Motor neuron (in vitro differentiated cells): ENCODE results near the gene PPIE. TPM values are rescaled to one million over a fixed set of nuclear protein-coding genes. Genes with fewer than 3 reads are reported as not detected.

Experiments
- ATAC-seq, 8 experiments: fragments of 200-7000 bp; cut with Tn5 transposase; replicated peaks in 6 of 8; 2 replicates each; pipeline ENCODE4 v1.8.0; 2021; ENCODE audit warnings: mild to moderate bottlenecking in 8 of 8, moderate library complexity in 8 of 8
- H3K27ac ChIP-seq, 2 donors: fragments of 250-450 bp; sonication (Bioruptor Pico); 2 replicates each; pipeline ENCODE4 v1.9.0; 2021; ENCODE audit warnings: antibody characterized with exemption in 2 of 2, mild to moderate bottlenecking in 2 of 2, moderate library complexity in 1 of 2
- H3K4me1 ChIP-seq, 2 donors: fragments of 250-450 bp; sonication (Bioruptor Pico); replicated peaks in 1 of 2; 2 replicates each; pipeline ENCODE4 v1.6.1; 2021; ENCODE audit warnings: antibody characterized with exemption in 2 of 2, mild to moderate bottlenecking in 2 of 2, moderate library complexity in 1 of 2
- H3K4me3 ChIP-seq, 5 donors: fragments of 250-450 bp; sonication (Bioruptor Pico); 2 replicates each; pipeline ENCODE4 v1.9.0; 2021; ENCODE audit warnings: antibody characterized with exemption in 5 of 5, mild to moderate bottlenecking in 5 of 5, moderate library complexity in 4 of 5
- WGBS, 10 experiments: fragments of 450-650 bp; shearing (Covaris generic); methylation state at CpG; one replicate each; pipeline ENCODE4 v1.0.0; 2022; 5-methylcytosine and 5-hydroxymethylcytosine counted together
- in situ Hi-C, 9 experiments: fragments of 400-800 bp; cut with MboI; loops; one replicate each; pipeline ENCODE4 v1.15.0; 2021; ENCODE audit warnings: low sequenced_read_pairs in 9 of 9, low pct_unique_long_range_greater_than_20kb in 2 of 9; ENCODE audit not compliant: unreplicated experiment in 9 of 9
- total RNA-seq, 8 experiments: library from RNA; unstranded; fragments of 300-600 nt; gene quantifications; 2 replicates each; pipeline versions ENCODE4 v1.2.3 to v1.2.4, GENCODE V29; 2022

PPIE gene
- total RNA-seq = 10 to 100 TPM; 45.9 to 84.5 (median 54.6) TPM

- Histone ChIP-seq H3K4me1 (peaks cover 16 to 20% of the 10 kb centered on the region in 2 donors), H3K4me3 (peak within 1 kb of the TSS; percentile 45 to 61 (median 59)), H3K27ac (peak within 1 kb of the TSS; percentile 54 to 79)
- ATAC-seq = peak; percentile 96 to 99 (median 96)
- 0 to 13% (median 5%) methylated on average over 1 to 24 of the region's 52 CpGs; no CpG with 5 or more reads in 3 of the 10 experiments for WGBS, 10 experiments
- in situ Hi-C loops = no loop called here
These were observed at the start of gene PPIE for GRCh38 chr1:39738622-39739366. Gene PPIE (plus strand): TSS chr1:39738882. CDS start chr1:39738901, 19 bp downstream.

- no peak overlapping the region for H3K27ac ChIP-seq
- ATAC-seq = no peak
- in situ Hi-C loops = no loop called here
- peak overlapping the region in 1 of 5 donors; percentile 53 for H3K4me3 ChIP-seq
- WGBS, 10 experiments = 43 to 100% (median 50%) methylated on average over 1 to 2 of the region's 2 CpGs; no CpG with 5 or more reads in 5 of the 10 experiments
- peaks cover 21 to 30% of the 10 kb centered on the region in 2 donors for H3K4me1 ChIP-seq
These were observed 49.5 kb upstream of the PPIE start for GRCh38 chr1:39689214-39689613.

- ATAC-seq = peak in 2 of 8 experiments; percentile 4 to 6
- H3K27ac ChIP-seq = peak overlapping the region in 1 of 2 donors; percentile 37
- in situ Hi-C loops = no loop called here
- peak overlapping the region in 3 of 5 donors; percentile 4 to 53 (median 12) for H3K4me3 ChIP-seq
- H3K4me1 ChIP-seq = peaks cover 21 to 30% of the 10 kb centered on the region in 2 donors
These were observed 49.0 kb upstream of the PPIE start for GRCh38 chr1:39689635-39690034.

- Histone ChIP-seq H3K27ac (no peak overlapping the region), H3K4me1 (peaks cover 21 to 30% of the 10 kb centered on the region in 2 donors), H3K4me3 (peak overlapping the region in 4 of 5 donors; percentile 45 to 53 (median 49))
- no peak for ATAC-seq
- 0 to 20% (median 0%) methylated on average over 1 of the region's 2 CpGs; no CpG with 5 or more reads in 7 of the 10 experiments for WGBS, 10 experiments
- in situ Hi-C loops = no loop called here
These were observed 48.5 kb upstream of the PPIE start for GRCh38 chr1:39690225-39690624.

GRCh38 chr1:39690794-39691382 lies 47.8 kb upstream of the PPIE start:
- Histone ChIP-seq H3K4me1 (peaks cover 21 to 30% of the 10 kb centered on the region in 2 donors), H3K27ac (peak overlapping the region in 1 of 2 donors; percentile 23), H3K4me3 (peak overlapping the region; percentile 43 to 53 (median 46))
- in situ Hi-C loops = no loop called here
- peak in 7 of 8 experiments; percentile 0 to 9 (median 1) for ATAC-seq
- 0 to 60% (median 25%) methylated on average over 1 to 2 of the region's 28 CpGs; no CpG with 5 or more reads in 7 of the 10 experiments for WGBS, 10 experiments

- Histone ChIP-seq H3K4me1 (peaks cover 21 to 30% of the 10 kb centered on the region in 2 donors), H3K4me3 (peak within 1 kb of the TSS; percentile 43 to 53 (median 46)), H3K27ac (peak within 1 kb of the TSS; percentile 9 to 23)
- peak; percentile 84 to 98 (median 86) for ATAC-seq
- in situ Hi-C loops = no loop called here
- 0 to 1% (median 0%) methylated on average over 1 to 12 of the region's 47 CpGs; no CpG with 5 or more reads in 7 of the 10 experiments for WGBS, 10 experiments
These were observed 47.1 kb upstream of the PPIE start, which contains the start of gene HPCAL4 for GRCh38 chr1:39691383-39692151. Gene HPCAL4 (minus strand): TSS chr1:39691433. CDS start chr1:39684603, 6,830 bp downstream.

GRCh38 chr1:39692152-39693074 lies 46.3 kb upstream of the PPIE start:
- peak in 3 of 8 experiments; percentile 1 to 7 (median 3) for ATAC-seq
- 13 to 100% (median 31%) methylated on average over 1 to 29 of the region's 56 CpGs; no CpG with 5 or more reads in 3 of the 10 experiments for WGBS, 10 experiments
- Histone ChIP-seq H3K4me3 (peak overlapping the region; percentile 43 to 53 (median 46)), H3K4me1 (peaks cover 21 to 30% of the 10 kb centered on the region in 2 donors), H3K27ac (peak overlapping the region; percentile 5 to 9)
- in situ Hi-C loops = no loop called here

- ATAC-seq = no peak
- Histone ChIP-seq H3K4me3 (no peak overlapping the region), H3K4me1 (peaks cover 18 to 26% of the 10 kb centered on the region in 2 donors), H3K27ac (no peak overlapping the region)
- in situ Hi-C loops = no loop called here
- WGBS, 10 experiments = 80 to 100% (median 92%) methylated on average over 1 of the region's 1 CpG; no CpG with 5 or more reads in 6 of the 10 experiments
These were observed 44.7 kb upstream of the PPIE start for GRCh38 chr1:39694026-39694425.

- 0 to 18% (median 0%) methylated on average over 1 of the region's 1 CpG; no CpG with 5 or more reads in 1 of the 10 experiments for WGBS, 10 experiments
- Histone ChIP-seq H3K27ac (no peak overlapping the region), H3K4me1 (peaks cover 8 to 16% of the 10 kb centered on the region in 2 donors), H3K4me3 (no peak overlapping the region)
- in situ Hi-C loops = no loop called here
- ATAC-seq = no peak
These were observed 43.7 kb upstream of the PPIE start for GRCh38 chr1:39695016-39695415.

GRCh38 chr1:39696448-39696847 lies 42.2 kb upstream of the PPIE start:
- no peak overlapping the region for H3K27ac ChIP-seq
- ATAC-seq = no peak
- in situ Hi-C loops = no loop called here
- H3K4me1 ChIP-seq = peaks cover 3 to 13% of the 10 kb centered on the region in 2 donors
- no peak overlapping the region for H3K4me3 ChIP-seq
- WGBS, 10 experiments = 0 to 43% (median 13%) methylated on average over 1 of the region's 1 CpG; no CpG with 5 or more reads in 1 of the 10 experiments

- 30 to 82% (median 65%) methylated on average over 2 to 4 of the region's 4 CpGs; no CpG with 5 or more reads in 4 of the 10 experiments for WGBS, 10 experiments
- in situ Hi-C loops = no loop called here
- H3K4me3 ChIP-seq = no peak overlapping the region
- no peak overlapping the region for H3K27ac ChIP-seq
- no peak for ATAC-seq
- peaks cover 10 to 16% of the 10 kb centered on the region in 2 donors for H3K4me1 ChIP-seq
These were observed 40.1 kb upstream of the PPIE start for GRCh38 chr1:39698568-39698967.

- no peak overlapping the region for H3K27ac ChIP-seq
- ATAC-seq = no peak
- no peak overlapping the region for H3K4me3 ChIP-seq
- peaks cover 10 to 16% of the 10 kb centered on the region in 2 donors for H3K4me1 ChIP-seq
- in situ Hi-C loops = no loop called here
- 75 to 100% (median 86%) methylated on average over 1 to 2 of the region's 3 CpGs; no CpG with 5 or more reads in 4 of the 10 experiments for WGBS, 10 experiments
These were observed 39.3 kb upstream of the PPIE start for GRCh38 chr1:39699419-39699818.
